Body of pancreas (tissue), 4 donors: ENCODE data around the gene PKNOX1. TPM values are rescaled to one million over a fixed set of nuclear protein-coding genes. Genes with fewer than 3 reads are reported as not detected.
"Not testable (repeated sequence)": the region's sequence is repeated elsewhere in the genome, so short reads cannot be mapped to it uniquely, and the experiment has no call there.

Experiments used
- ATAC-seq: fragments of 150-250 bp; one replicate; pipeline ENCODE4 v1.9.1; 2016
- DNase-seq, 4 donors: peaks; one replicate each; pipeline ENCODE4 v3.0.0-alpha.2; 2019
- H3K27ac ChIP-seq, 4 donors: fragments of 200-600 bp; sonication (generic); 1 replicate in 3 of 4; 2 replicates in 1 of 4; pipeline versions ENCODE4 v1.5.1 to v1.6.1; 2016 to 2019; ENCODE audit warnings: mild to moderate bottlenecking in 1 of 4, mixed read lengths in 1 of 4, moderate library complexity in 1 of 4
- H3K27me3 ChIP-seq, 2 donors: fragments of 200-600 bp; sonication (generic); one replicate each; pipeline ENCODE4 v1.6.0; 2016; ENCODE audit warnings: mild to moderate bottlenecking in 1 of 2
- H3K36me3 ChIP-seq, 2 donors: fragments of 200-600 bp; sonication (generic); replicated peaks in 1 of 2; 2 replicates each; pipeline ENCODE4 v1.5.1; 2016; ENCODE audit warnings: low read depth in 2 of 2; ENCODE audit not compliant: insufficient read depth in 1 of 2
- H3K4me1 ChIP-seq: fragments of 200-600 bp; sonication (generic); one replicate; pipeline ENCODE4 v1.6.0; 2016
- H3K4me3 ChIP-seq, 2 donors: fragments of 200-600 bp; sonication (generic); 1 replicate in 1 of 2; 2 replicates in 1 of 2; pipeline ENCODE4 v1.5.1; 2016 to 2019
- H3K9me3 ChIP-seq, 3 donors: fragments of 200-600 bp; sonication (generic); 1 replicate in 2 of 3; 2 replicates in 1 of 3; pipeline ENCODE4 v1.5.1; 2016
- CTCF ChIP-seq, 7 experiments: fragments of 450-650 bp in 4 of 7; fragments of 200-600 bp in 3 of 7; sonication (generic) in 3 of 7; IDR thresholded peaks; one replicate each; pipeline ENCODE4 v1.5.1; 2016 to 2019; ENCODE audit warnings: antibody characterized with exemption in 7 of 7
- POLR2A ChIP-seq, 3 donors: fragments of 450-650 bp; IDR thresholded peaks; one replicate each; pipeline ENCODE4 v1.6.1; 2016; ENCODE audit warnings: antibody characterized with exemption in 3 of 3, mild to moderate bottlenecking in 2 of 3
- WGBS, 2 donors: methylation state at CpG; one replicate each; pipeline ENCODE4 v1.1.5; 2017; 5-methylcytosine and 5-hydroxymethylcytosine counted together
- intact Hi-C: fragments of 100-400 bp; cut with DNase I; formaldehyde crosslinking; loops from one replicate; pipeline ENCODE4 v1.15.1; 2023
- total RNA-seq, 2 donors: library from RNA; depleted of rRNA; stranded (reverse); fragments of >200 nt; gene quantifications; one replicate each; pipeline ENCODE4 v1.1.0, GENCODE V29; 2016

PKNOX1 gene
- total RNA-seq, 2 donors from 2014 or later = 11.2 to 27.4 TPM

DNA sequence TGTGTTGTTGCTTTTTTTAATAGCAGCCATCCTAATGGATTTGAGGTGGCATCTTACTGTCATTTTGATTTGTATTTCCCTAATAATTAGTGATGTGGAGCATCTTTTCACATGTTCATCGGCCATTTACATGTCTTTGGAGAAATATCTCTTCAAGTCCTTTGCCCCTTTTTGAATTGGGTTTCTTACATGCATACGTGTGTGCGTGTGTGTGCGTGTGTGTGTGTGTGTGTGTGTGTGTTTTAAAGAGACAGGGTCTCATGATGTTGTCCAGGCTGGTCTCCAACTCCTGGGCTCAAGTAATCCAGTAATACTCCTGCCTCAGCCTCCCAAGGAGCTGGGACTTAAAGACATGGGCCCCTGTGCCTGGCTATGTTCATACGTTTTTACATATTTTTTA lies 9.5 kb downstream of the PKNOX1 start:
- TF ChIP-seq CTCF (IDR thresholded peaks at IDR 0.05) (no peak), POLR2A (IDR thresholded peaks at IDR 0.05) (no peak)
- Histone ChIP-seq H3K4me1 (peaks cover 10% of the 10 kb centered on the region), H3K4me3 (no peak overlapping the region), H3K27ac (no peak overlapping the region), H3K36me3 (no peaks in the 10 kb centered on the region), H3K27me3 (no peaks in the 10 kb centered on the region), H3K9me3 (no peaks in the 10 kb centered on the region)
- intact Hi-C loops = loop anchor here (10.0 kb wide), 1 partner anchor 49 kb away; no protein-coding TSS in a partner anchor
- DNase-seq (no peak), ATAC-seq (no peak)
- WGBS, 2 donors = 80 to 84% methylated on average over 5 of the region's 5 CpGs

GRCh38 chr21:42986125-42986783 lies 11.9 kb downstream of the PKNOX1 start:
- 82 to 91% methylated on average over 7 of the region's 7 CpGs for WGBS, 2 donors
- TF ChIP-seq CTCF (IDR thresholded peaks at IDR 0.05) = no peak
- TF ChIP-seq POLR2A (IDR thresholded peaks at IDR 0.05) = no peak
- H3K4me1 ChIP-seq = peaks cover 4% of the 10 kb centered on the region
- H3K36me3 ChIP-seq = no peaks in the 10 kb centered on the region
- no peaks in the 10 kb centered on the region for H3K27me3 ChIP-seq
- H3K9me3 ChIP-seq = no peaks in the 10 kb centered on the region
- ATAC-seq (no peak), DNase-seq (no peak)
- H3K4me3 ChIP-seq = no peak overlapping the region
- no peak overlapping the region for H3K27ac ChIP-seq
- intact Hi-C loops = loop anchor here (10.0 kb wide), 1 partner anchor 51 kb away; no protein-coding TSS in a partner anchor

DNA sequence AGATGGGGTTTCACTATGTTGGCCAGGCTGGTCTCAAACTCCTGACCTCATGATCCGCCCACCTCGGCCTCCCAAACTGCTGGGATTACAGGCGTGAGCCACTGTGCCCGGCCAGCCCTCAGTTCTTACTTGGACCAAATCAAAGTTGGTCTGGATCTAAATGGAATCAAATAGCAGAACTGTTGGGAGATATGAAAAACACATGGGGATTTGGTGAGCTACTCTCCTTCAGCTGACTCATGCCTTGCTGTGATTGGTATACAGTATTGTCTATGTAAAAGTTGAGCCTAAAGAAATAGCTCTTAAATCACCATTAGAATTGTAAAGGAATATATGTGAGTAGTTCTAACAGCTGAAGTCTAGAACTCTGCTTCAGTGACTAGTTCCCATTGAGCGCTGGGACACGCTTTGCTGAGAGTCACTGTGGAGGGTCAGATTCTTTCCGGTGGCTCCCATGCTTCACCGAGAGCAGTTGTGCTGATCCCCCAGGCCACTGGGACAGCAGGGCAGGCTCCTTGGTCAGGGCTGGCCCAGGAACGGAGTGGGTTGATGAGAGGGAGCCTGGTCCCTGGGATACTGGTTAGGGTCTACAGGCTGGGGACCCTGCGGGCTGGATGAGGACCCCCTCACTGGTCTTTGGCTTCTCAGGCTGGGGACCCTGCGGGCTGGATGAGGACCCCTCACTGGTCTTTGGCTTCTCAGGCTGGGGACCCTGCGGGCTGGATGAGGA lies 14.0 kb downstream of the PKNOX1 start:
- H3K4me3 ChIP-seq = no peak overlapping the region
- H3K27ac ChIP-seq = no peak overlapping the region
- no peaks in the 10 kb centered on the region for H3K27me3 ChIP-seq
- H3K9me3 ChIP-seq = no peaks in the 10 kb centered on the region
- TF ChIP-seq POLR2A (IDR thresholded peaks at IDR 0.05) = no peak
- no peak for TF ChIP-seq CTCF (IDR thresholded peaks at IDR 0.05)
- ATAC-seq = no peak
- intact Hi-C loops = loop anchor here (10.0 kb wide), 1 partner anchor 54 kb away; no protein-coding TSS in a partner anchor
- WGBS, 2 donors = 86 to 92% methylated on average over 10 to 12 of the region's 12 CpGs
- DNase-seq = no peak
- peaks cover 4% of the 10 kb centered on the region for H3K4me1 ChIP-seq
- H3K36me3 ChIP-seq = no peaks in the 10 kb centered on the region

- WGBS, 2 donors = 82 to 88% methylated on average over 9 of the region's 9 CpGs
- intact Hi-C loops = loop anchor here (10.0 kb wide), 1 partner anchor 55 kb away; no protein-coding TSS in a partner anchor
- H3K4me3 ChIP-seq, H3K36me3 ChIP-seq, H3K9me3 ChIP-seq, DNase-seq, H3K27ac ChIP-seq, H3K27me3 ChIP-seq, ATAC-seq, H3K4me1 ChIP-seq: not testable (repeated sequence)
Measured at GRCh38 chr21:42989370-42989769, 15.0 kb downstream of the PKNOX1 start.

DNA sequence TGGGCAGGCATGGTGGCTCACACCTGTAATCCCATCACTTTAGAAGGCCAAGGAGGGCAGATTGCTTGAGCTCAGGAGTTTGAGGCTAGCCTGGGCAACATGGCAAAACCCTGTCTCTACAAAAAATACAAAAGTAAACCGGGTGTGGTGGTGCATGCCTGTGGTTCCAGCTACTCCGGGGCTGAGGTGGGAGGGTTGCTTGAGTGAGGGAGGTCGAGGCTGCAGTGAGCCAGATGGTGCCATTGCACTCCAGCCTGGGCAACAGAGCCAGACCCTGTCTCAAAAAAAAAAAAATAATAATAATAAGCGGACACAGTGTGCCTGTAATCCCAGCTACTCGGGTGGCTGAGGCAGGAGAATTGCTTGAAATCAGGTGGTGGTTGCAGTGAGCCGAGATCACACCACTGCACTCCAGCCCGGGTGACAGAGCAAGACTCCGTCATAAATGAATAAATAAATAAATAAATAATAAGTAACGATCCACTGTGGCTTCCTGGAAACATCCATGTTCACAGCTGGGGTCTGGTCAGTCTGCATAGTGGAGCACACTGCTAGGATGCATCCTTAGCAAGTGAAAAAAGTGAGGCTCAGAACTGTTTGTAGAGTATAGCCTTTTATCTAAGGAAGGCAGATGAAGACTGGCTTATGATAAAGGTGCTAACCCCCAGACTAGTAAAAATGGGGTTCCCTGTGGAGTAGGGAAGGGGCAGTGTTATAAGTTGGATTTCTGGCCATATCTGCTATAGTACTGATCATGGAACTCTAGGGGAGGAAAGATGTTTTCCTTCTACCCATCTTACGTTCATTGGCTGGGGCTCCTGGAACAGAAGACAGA lies 15.7 kb downstream of the PKNOX1 start:
- no peaks in the 10 kb centered on the region for H3K36me3 ChIP-seq
- DNase-seq = no peak
- H3K27ac ChIP-seq = no peak overlapping the region
- no peak for ATAC-seq
- H3K4me3 ChIP-seq = no peak overlapping the region
- TF ChIP-seq CTCF (IDR thresholded peaks at IDR 0.05) (no peak), POLR2A (IDR thresholded peaks at IDR 0.05) (no peak)
- intact Hi-C loops = loop anchor here (10.0 kb wide), 1 partner anchor 55 kb away; no protein-coding TSS in a partner anchor
- 63 to 71% methylated on average over 8 to 10 of the region's 10 CpGs for WGBS, 2 donors
- H3K27me3 ChIP-seq = no peaks in the 10 kb centered on the region
- peaks cover 4% of the 10 kb centered on the region for H3K4me1 ChIP-seq
- H3K9me3 ChIP-seq = no peaks in the 10 kb centered on the region
